CD4-positive, alpha-beta memory T cell (primary cell): ENCODE results near the gene RMDN3. TPM values are rescaled to one million over a fixed set of nuclear protein-coding genes. Genes with fewer than 3 reads are reported as not detected.

ENCODE experiments used
- CTCF ChIA-PET: fragments of 350-600 bp; sonication (Branson Sonifier 250); formaldehyde crosslinking; loops from one replicate; lab custom pipeline; 2021; ENCODE audit warnings: inconsistent platforms; ENCODE audit not compliant: partially characterized antibody; lab: Charles Lee
- POLR2A ChIA-PET: fragments of 350-600 bp; sonication (Branson Sonifier 250); formaldehyde crosslinking; loops from one replicate; lab custom pipeline; 2021; ENCODE audit not compliant: partially characterized antibody; lab: Charles Lee
- DNase-seq, 5 donors: peaks; one replicate each; pipeline versions ENCODE4 v3.0.0 to v3.0.0-alpha.2; 2020 to 2022; ENCODE audit warnings: mixed read lengths in 1 of 5
- H3K27ac ChIP-seq: one replicate; pipeline ENCODE4 v1.7.0; 2013; ENCODE audit warnings: low read depth, low read length
- H3K27me3 ChIP-seq: 2 replicates; pipeline ENCODE4 v1.7.0; 2013; ENCODE audit warnings: mild to moderate bottlenecking, low read length, moderate library complexity; ENCODE audit not compliant: insufficient read depth
- H3K36me3 ChIP-seq: 2 replicates; pipeline ENCODE4 v1.7.0; 2013; ENCODE audit warnings: mild to moderate bottlenecking, low read length, moderate library complexity; ENCODE audit not compliant: insufficient read depth
- H3K4me1 ChIP-seq: 2 replicates; pipeline ENCODE4 v1.7.0; 2013; ENCODE audit warnings: mild to moderate bottlenecking, low read length, moderate library complexity; ENCODE audit not compliant: insufficient read depth
- H3K4me3 ChIP-seq, 2 donors: one replicate each; pipeline ENCODE4 v1.7.0; 2013; ENCODE audit warnings: low read length in 2 of 2, mild to moderate bottlenecking in 1 of 2
- H3K9me3 ChIP-seq, 2 donors: one replicate each; pipeline ENCODE4 v1.7.0; 2013; ENCODE audit warnings: low read length in 2 of 2, control low read depth in 1 of 2; ENCODE audit not compliant: control insufficient read depth in 1 of 2
- H3K27ac Mint-ChIP-seq, 7 donors: one replicate each; pipeline ENCODE4 v1.8.0; 2020 to 2021; ENCODE audit warnings: mixed read lengths in 7 of 7, mild to moderate bottlenecking in 6 of 7, inconsistent platforms in 3 of 7, moderate library complexity in 3 of 7
- H3K27me3 Mint-ChIP-seq, 2 donors: one replicate each; pipeline ENCODE4 v1.8.0; 2020 to 2021; ENCODE audit warnings: mixed read lengths in 2 of 2
- H3K36me3 Mint-ChIP-seq, 2 donors: one replicate each; pipeline ENCODE4 v1.8.0; 2020 to 2021; ENCODE audit warnings: mixed read lengths in 2 of 2, inconsistent platforms in 1 of 2, mild to moderate bottlenecking in 1 of 2
- H3K4me1 Mint-ChIP-seq, 4 donors: one replicate each; pipeline ENCODE4 v1.8.0; 2020 to 2021; ENCODE audit warnings: mixed read lengths in 4 of 4, mild to moderate bottlenecking in 1 of 4
- H3K4me3 Mint-ChIP-seq, 8 donors: one replicate each; pipeline ENCODE4 v1.8.0; 2020 to 2021; ENCODE audit warnings: mixed read lengths in 8 of 8, mild to moderate bottlenecking in 7 of 8, moderate library complexity in 6 of 8, inconsistent platforms in 3 of 8
- H3K9me3 Mint-ChIP-seq, 8 donors: one replicate each; pipeline ENCODE4 v1.8.0; 2020 to 2021; ENCODE audit warnings: mixed read lengths in 8 of 8, mild to moderate bottlenecking in 5 of 8, inconsistent platforms in 3 of 8, moderate library complexity in 1 of 8
- intact Hi-C: fragments of 100-400 bp; cut with micrococcal nuclease; formaldehyde crosslinking; loops from one replicate; pipeline ENCODE4 v1.15.1; 2023
- polyA plus RNA-seq, 2 donors: library from polyadenylated mRNA; unstranded; fragments of 300-500 nt; fragmentation: Illumina TruSeq; gene quantifications; one replicate each; pipeline ENCODE4 v1.2.3, GENCODE V29; 2021
- total RNA-seq, 2 experiments: library from RNA; stranded (reverse); gene quantifications; one replicate each; pipeline ENCODE4 v1.2.3, GENCODE V29; 2021

RMDN3 gene
- total RNA-seq (10 to 100 TPM; 24.5 to 26.7 TPM), polyA plus RNA-seq (10 to 100 TPM; 28.9 to 35.9 TPM)

DNA sequence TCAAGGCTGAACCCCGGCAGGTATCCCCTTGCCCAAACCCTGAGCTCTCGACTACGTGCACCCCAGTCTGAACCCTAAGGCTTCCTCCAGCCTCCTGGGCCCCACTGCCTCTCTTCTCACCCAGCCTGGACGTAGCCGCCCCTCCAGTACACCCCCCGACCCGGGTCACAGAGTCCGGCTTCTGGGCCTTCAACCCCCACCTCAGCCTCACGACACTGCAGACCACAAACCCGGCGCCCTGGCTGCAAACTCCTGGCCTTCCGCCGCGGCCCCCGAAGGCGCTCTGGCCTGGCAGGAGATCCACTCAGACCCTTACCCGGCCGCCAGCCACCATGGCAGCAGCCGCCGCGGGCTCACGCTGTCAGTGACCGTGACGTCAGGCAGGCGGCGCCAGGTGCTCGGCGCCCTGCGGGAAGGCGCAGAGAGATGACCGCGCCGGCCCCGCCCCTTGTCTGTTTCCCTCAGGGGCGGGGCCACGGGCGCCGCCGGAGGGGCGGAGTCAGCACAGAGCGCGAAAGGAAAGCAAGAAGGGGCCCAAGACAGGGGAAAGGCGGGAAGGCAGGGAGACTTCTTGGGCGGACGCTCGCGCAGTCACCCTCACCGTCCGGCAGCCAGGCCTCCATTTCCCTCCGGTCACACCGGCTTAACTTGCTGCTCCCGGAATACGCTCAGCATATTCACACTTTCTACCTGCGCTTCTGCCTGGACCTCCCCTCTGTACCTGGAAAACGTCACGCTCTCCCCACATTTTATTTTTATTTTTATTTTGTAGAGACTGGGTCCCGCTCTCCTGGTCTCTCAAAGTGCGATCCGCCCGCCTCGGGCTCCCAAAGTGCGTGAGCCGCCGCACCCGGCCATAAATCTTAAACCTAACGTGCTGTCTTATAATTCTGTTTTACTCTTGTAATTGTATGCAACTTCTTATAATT, at the start of gene RMDN3:
Gene RMDN3 (minus strand): TSS at position 372 of the 929 bp plus-strand sequence. CDS start 471 bp downstream, outside the sequence.
- DNase-seq: peak; percentile 90 to 93 (median 92)
- Mint-ChIP-seq H3K4me1 (peaks cover 11 to 40% (median 26%) of the 10 kb centered on the region in 4 donors), H3K27ac (peak within 1 kb of the TSS; percentile 82 to 98 (median 95)), H3K27me3 (no peaks in the 10 kb centered on the region), H3K9me3 (no peaks in the 10 kb centered on the region), H3K4me3 (peak within 1 kb of the TSS; percentile 91 to 99 (median 94)), H3K36me3 (peaks cover 17 to 32% of the 10 kb centered on the region in 2 donors)
- intact Hi-C loops: loop anchor here (1.0 to 10.0 kb wide), 6 partner anchors 8 to 160 kb away; partner anchors contain the start of genes DNAJC17, KNL1, RAD51 and VPS18
- peak within 1 kb of the TSS; percentile 65 to 96 for H3K4me3 ChIP-seq
- CTCF ChIA-PET: no interaction called here
- H3K9me3 ChIP-seq: no peaks in the 10 kb centered on the region
- POLR2A ChIA-PET: interaction anchor here (1.0 to 2.0 kb wide), 6 partner anchors 9 to 162 kb away, joined by 3 to 14 read pairs (median 4); partner anchors contain the start of genes GCHFR and RAD51
- H3K27me3 ChIP-seq: no peaks in the 10 kb centered on the region
- H3K36me3 ChIP-seq: peaks cover 20% of the 10 kb centered on the region
- peaks cover 31% of the 10 kb centered on the region for H3K4me1 ChIP-seq
- H3K27ac ChIP-seq: peak within 1 kb of the TSS; percentile 85

DNA sequence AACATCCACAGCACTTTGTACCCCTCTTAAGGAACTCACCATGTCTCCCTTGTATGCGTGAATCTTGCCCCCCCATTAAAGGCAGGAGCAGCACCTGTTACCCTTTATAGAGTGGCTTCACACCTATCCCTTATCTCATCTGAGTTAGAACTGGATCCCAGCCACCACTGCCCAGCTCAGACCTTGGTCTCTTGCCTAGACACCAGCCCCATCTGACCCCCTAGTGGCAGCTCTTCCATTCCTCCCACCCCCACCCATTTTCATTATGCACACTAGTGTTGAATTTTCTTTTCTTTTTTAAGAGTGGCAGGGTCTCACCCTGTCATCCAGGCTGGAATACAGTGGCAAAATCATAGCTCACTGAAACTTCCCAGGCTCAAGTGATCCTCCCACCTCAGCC, 48.6 kb upstream of the RMDN3 start:
- Mint-ChIP-seq H3K36me3 (peaks cover 23 to 26% of the 10 kb centered on the region in 2 donors), H3K4me3 (no peak overlapping the region), H3K4me1 (peaks cover 21 to 47% (median 26%) of the 10 kb centered on the region in 4 donors), H3K9me3 (no peaks in the 10 kb centered on the region), H3K27me3 (no peaks in the 10 kb centered on the region), H3K27ac (peak overlapping the region in 1 of 7 donors; percentile 63)
- CTCF ChIA-PET: interaction anchor here (1.9 kb wide), 1 partner anchor 11 kb away, joined by 6 read pairs; no protein-coding TSS in a partner anchor
- no peak overlapping the region for H3K27ac ChIP-seq
- intact Hi-C loops: no loop called here
- no peaks in the 10 kb centered on the region for H3K27me3 ChIP-seq
- H3K36me3 ChIP-seq: peaks cover 3% of the 10 kb centered on the region
- no peak overlapping the region for H3K4me3 ChIP-seq
- no peaks in the 10 kb centered on the region for H3K9me3 ChIP-seq
- POLR2A ChIA-PET: interaction anchor here (0.6 kb wide), 1 partner anchor 529 kb away, joined by 3 read pairs; the partner anchor contains the start of genes NUSAP1 and OIP5
- DNase-seq: no peak
- peaks cover 20% of the 10 kb centered on the region for H3K4me1 ChIP-seq

DNA sequence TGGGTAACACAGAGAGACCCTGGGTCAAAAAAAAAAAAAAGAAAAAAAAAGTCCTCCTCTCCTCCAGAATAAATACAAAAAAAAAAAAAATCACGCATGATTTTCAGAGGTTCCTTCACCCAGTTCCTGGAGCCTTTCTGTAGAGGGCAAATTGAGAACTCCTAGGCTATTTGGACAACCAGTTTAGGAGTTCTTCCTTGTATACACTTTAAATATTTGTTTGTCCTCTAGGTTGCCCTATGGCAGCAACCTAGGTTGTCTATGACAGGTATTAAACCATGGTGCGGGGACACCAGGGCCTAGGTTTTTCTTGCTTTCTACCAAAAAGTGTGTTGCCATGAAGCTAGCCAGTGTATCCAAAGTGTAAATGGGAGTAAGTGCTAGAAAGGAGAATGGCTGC, 48.0 kb upstream of the RMDN3 start:
- Mint-ChIP-seq H3K27ac (no peak overlapping the region), H3K4me3 (no peak overlapping the region), H3K9me3 (no peaks in the 10 kb centered on the region), H3K27me3 (no peaks in the 10 kb centered on the region), H3K36me3 (peaks cover 29 to 32% of the 10 kb centered on the region in 2 donors), H3K4me1 (peaks cover 23 to 47% (median 27%) of the 10 kb centered on the region in 4 donors)
- H3K36me3 ChIP-seq: peaks cover 3% of the 10 kb centered on the region
- no peak overlapping the region for H3K4me3 ChIP-seq
- peaks cover 15% of the 10 kb centered on the region for H3K4me1 ChIP-seq
- no peak for DNase-seq
- H3K9me3 ChIP-seq: no peaks in the 10 kb centered on the region
- H3K27me3 ChIP-seq: no peaks in the 10 kb centered on the region
- POLR2A ChIA-PET: no interaction called here
- intact Hi-C loops: no loop called here
- CTCF ChIA-PET: interaction anchor here (0.8 to 1.9 kb wide), 2 partner anchors 10 to 20 kb away, joined by 4 to 6 read pairs; no protein-coding TSS in a partner anchor
- no peak overlapping the region for H3K27ac ChIP-seq

DNA sequence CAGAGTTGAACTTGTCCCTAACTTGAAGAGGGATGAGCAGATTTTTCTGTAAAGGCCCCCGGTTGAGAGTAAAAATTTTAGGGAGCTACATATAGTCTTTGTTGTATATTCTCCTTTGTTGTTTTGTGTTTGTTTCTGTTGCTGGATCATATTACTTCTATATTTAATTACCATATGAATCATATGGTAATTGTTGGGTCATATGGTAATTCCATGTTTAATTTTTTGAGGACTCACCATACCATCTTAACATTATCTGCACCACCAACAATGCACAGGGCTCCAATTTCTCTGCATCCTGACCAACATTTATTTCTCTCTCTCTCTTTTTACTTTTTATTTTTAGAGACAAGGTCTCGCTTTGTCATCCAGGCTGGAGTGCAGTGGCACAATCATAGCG, 44.5 kb upstream of the RMDN3 start:
- Mint-ChIP-seq H3K27ac (peak overlapping the region in 1 of 7 donors; percentile 13), H3K4me3 (no peak overlapping the region), H3K4me1 (peaks cover 20 to 38% (median 23%) of the 10 kb centered on the region in 4 donors), H3K27me3 (no peaks in the 10 kb centered on the region), H3K36me3 (peaks cover 28 to 31% of the 10 kb centered on the region in 2 donors), H3K9me3 (no peaks in the 10 kb centered on the region)
- Histone ChIP-seq H3K4me1 (no peaks in the 10 kb centered on the region), H3K4me3 (no peak overlapping the region), H3K27ac (no peak overlapping the region), H3K9me3 (no peaks in the 10 kb centered on the region), H3K27me3 (no peaks in the 10 kb centered on the region), H3K36me3 (peaks cover 3% of the 10 kb centered on the region)
- DNase-seq: no peak
- intact Hi-C loops: no loop called here
- ChIA-PET POLR2A (no interaction called here), CTCF (no interaction called here)

DNA sequence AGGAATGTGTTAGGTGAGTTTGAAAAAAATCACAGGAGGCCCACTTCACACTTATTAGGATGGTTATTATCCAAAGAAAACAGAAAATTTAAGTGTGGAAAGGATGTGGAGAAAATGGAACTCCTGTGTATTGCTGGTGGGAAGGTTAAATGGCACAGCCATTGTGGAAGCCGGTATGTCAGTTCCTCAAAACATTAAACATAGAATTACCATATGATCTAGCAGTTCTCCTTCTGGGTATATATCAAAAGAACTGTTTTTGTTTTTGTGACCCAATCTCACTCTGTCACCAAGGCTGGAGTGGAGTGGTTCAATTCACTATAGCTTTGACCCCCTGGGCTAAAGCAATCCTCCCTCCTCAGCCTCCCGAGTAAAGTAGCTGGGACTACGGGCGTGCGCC, 41.5 kb upstream of the RMDN3 start:
- CTCF ChIA-PET: interaction anchor here (0.6 to 1.4 kb wide), 3 partner anchors 10 to 224 kb away, joined by 3 to 5 read pairs (median 3); no protein-coding TSS in a partner anchor
- Mint-ChIP-seq H3K9me3 (no peaks in the 10 kb centered on the region), H3K4me3 (no peak overlapping the region), H3K36me3 (peaks cover 28 to 29% of the 10 kb centered on the region in 2 donors), H3K4me1 (peaks cover 15 to 33% (median 25%) of the 10 kb centered on the region in 4 donors), H3K27me3 (no peaks in the 10 kb centered on the region), H3K27ac (no peak overlapping the region)
- intact Hi-C loops: no loop called here
- no peak for DNase-seq
- POLR2A ChIA-PET: interaction anchor here (0.6 to 0.9 kb wide), 2 partner anchors 9 to 269 kb away, joined by 3 to 4 read pairs; no protein-coding TSS in a partner anchor
- Histone ChIP-seq H3K9me3 (no peaks in the 10 kb centered on the region), H3K27ac (no peak overlapping the region), H3K4me3 (no peak overlapping the region), H3K4me1 (no peaks in the 10 kb centered on the region), H3K27me3 (no peaks in the 10 kb centered on the region), H3K36me3 (peaks cover 9% of the 10 kb centered on the region)

GRCh38 chr15:40796041-40796440, 41.0 kb upstream of the RMDN3 start:
- H3K9me3 Mint-ChIP-seq: no peaks in the 10 kb centered on the region
- H3K4me1 ChIP-seq: no peaks in the 10 kb centered on the region
- peaks cover 14 to 33% (median 23%) of the 10 kb centered on the region in 4 donors for H3K4me1 Mint-ChIP-seq
- peaks cover 8% of the 10 kb centered on the region for H3K36me3 ChIP-seq
- intact Hi-C loops: no loop called here
- POLR2A ChIA-PET: no interaction called here
- no peak for DNase-seq
- H3K4me3 Mint-ChIP-seq: no peak overlapping the region
- no peaks in the 10 kb centered on the region for H3K27me3 ChIP-seq
- H3K27me3 Mint-ChIP-seq: no peaks in the 10 kb centered on the region
- no peaks in the 10 kb centered on the region for H3K9me3 ChIP-seq
- H3K36me3 Mint-ChIP-seq: peaks cover 26 to 27% of the 10 kb centered on the region in 2 donors
- peak overlapping the region in 1 of 7 donors; percentile 63 for H3K27ac Mint-ChIP-seq
- no peak overlapping the region for H3K27ac ChIP-seq
- no peak overlapping the region for H3K4me3 ChIP-seq
- CTCF ChIA-PET: interaction anchor here (0.6 to 2.0 kb wide), 4 partner anchors 10 to 223 kb away, joined by 3 to 5 read pairs (median 4); no protein-coding TSS in a partner anchor
